GM19099 (cell line): ENCODE data around the gene CHST10.

ENCODE experiments used
- POLR2A ChIP-seq: IDR thresholded peaks from 3 replicates; pipeline ENCODE4 v1.6.1; 2011; ENCODE audit warnings: low read depth; ENCODE audit not compliant: insufficient read length; ENCODE audit errors: extremely low read depth

The CHST10 gene

DNA sequence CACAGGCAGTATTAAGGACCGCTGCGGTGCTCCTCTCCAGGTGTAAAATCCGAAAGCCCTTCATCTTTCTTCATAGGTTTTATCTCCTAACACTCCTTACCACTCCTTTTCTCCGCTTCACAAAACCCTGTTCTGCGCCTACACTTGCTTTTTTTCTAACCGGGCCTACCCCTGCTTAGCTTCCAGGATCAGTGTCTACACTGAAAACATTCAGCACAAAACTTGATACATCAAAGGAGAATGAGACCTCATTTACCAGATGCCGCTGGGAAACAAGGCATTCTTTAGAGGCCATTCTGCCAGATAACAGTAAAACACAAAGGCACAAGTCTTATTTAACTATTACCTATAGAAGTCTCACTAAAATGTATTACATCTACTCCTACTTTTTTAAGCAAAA, 13.1 kb downstream of the CHST10 start:
- no peak for TF ChIP-seq POLR2A

DNA sequence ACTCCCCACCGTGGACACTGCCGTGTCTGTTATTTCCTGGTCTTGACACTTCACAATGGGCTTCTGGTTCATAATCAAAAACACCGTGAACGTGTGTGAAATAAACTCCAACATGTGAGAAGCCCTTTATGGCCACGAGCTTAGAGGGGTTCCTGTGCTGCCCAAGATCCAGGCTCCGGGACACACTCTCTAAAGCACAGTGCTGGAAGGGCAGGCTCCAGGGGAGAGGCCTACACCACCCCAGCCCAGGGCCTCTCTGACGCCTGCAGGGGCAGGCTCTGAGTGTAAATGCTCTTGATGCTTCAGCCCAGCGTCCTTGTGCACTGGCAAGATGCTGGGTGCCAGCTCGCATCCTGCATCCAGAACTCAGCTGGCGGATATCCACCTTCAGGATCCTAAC, 13.7 kb downstream of the CHST10 start:
- TF ChIP-seq POLR2A = no peak

DNA sequence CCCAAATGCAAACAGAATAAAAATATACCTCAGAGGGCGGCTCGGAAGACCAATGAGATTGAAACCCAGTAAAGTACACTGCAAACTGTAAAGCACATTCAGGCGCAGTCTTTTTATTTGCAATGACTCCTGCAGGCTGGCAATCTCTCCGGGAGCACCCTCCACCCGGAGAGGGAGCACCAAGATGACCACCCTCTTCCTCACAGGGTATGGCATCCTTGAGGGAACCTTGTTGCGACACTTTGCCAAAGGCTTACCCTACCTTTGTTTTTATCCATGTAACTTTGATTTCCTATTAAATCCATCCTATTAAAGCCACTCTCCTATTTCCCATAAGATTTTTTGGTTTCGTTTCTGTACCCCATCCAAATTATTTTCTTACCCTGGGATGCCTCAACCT, 16.2 kb downstream of the CHST10 start:
- no peak for TF ChIP-seq POLR2A

DNA sequence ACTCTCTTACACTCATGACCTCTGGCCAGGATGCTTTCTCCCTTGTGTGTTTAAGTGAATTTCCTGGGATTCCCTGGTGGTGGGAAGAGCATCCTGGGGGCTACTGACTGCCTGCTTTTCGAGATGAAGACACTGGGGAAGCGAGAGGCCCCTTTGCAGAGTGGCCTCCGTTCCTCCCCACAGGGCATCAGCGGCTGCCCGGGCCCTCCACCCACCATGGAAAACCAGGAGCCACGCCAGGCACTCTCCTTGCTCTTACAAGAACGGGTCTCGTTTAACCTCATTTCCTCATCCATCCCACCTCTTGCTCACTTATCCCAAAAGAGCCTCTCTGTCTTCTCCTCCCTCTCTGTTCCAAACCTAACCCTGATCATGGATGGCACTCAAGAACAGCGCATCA, 17.8 kb downstream of the CHST10 start:
- no peak for TF ChIP-seq POLR2A

DNA sequence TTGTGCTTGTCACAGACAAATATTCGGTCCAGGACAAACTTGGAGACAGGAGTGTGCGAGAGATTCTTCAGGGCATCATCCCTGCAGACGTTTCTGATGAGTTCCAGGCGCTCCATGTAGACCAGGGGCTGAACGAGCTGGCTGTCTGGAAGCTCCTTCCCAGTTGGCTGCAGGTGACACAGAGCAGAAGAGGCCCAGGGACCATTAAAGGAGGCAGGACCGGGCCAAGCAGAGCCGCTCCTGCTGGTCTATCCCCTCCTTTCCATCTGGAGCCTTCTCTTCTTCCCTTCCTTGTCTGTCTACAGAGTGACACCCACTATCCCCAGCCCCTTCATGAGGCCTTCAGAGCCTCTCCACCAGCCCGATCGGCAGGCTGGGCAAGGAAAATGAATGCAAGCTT, 19.5 kb downstream of the CHST10 start:
- TF ChIP-seq POLR2A = no peak

DNA sequence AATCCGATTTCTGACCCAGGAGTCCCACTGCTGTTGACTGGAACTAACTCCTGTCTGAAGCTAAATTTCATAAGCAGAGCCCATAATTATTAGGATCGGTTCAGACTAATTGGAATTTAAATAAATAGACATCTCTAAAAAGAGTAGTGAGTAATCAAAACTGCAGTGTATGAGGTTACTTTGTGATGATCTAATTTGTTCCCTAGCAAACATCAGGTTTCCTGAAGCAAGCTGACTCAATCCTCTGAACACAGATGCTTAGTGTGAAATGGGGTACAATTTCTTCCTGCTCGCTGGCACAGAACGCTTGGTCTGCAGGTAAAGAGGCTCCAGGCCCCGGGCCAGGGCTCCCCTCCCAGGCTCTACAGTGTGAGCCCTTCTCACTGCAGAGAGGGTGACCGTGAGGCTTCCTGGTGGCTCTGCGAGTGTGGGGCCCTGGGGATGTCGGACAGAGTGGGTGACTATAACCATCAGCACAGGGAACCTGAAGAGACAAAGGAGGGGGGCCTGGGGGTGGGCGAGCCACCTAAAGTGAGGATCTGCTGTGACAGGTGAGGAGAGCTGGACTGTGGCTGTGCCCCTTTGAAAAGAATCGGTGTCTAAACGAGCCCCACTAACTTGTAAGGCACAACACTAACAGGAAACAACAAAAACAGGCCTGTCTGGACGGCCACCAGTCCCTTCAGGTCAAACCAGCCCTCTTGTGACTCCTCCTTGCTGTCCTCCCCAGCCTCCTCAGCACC, 20.2 kb downstream of the CHST10 start:
- no peak for TF ChIP-seq POLR2A

DNA sequence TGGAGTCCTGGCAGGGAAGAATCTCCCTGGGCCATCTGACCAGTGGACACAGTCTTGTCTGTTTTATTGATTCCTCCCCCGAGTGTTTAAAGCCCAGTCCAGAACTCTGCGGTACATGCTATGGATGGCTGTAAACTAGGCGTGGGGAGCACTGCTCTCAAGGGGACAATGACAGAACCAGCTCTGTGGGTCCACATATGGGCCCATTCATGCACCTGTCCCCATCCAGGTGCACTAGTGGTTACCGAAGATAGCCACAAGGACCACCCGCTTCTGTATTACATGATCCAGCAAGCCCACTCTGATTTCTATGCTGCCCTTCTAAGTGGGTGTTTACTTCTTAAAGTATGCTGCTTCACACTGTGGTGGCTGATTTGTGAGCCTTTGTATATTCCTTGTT, 21.0 kb downstream of the CHST10 start:
- no peak for TF ChIP-seq POLR2A

DNA sequence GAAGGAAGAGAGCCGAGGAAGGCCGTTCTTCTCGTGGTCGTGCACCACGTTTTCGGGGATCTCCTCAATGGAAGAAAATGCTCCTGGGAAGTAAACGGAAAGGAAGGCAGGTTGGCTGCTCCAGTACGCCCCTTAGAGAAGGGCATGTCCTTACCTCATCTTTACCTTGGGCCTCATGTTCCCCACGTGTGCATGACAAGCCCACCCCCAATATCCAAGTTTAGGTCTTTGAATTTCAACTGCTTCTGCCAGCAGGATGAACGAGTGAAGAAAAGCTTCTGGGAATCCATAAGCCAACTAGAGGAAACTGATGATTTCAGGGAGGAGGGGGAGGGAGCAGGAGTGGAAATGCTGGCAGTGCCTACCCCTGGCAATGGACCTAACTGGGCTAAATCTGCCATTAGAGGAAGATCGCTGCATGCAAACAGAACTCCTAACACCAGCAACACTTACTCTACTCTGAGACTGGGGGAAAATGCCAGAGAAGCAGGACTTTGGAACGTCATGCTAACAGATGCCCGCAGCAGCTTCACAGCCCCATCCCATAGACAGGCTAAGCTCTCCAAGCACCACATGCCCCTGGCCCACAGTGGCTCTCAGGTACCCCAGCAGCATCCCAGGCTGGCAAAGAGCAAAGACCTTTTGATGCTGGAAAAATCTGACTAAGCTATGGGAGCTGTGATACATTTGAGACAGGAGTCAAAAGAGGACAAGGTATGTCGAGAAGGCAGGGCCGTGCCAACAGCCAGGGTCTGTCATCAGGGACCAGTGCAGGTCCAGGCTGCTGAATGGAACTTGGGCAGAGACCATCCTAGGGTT, 21.7 kb downstream of the CHST10 start:
- no peak for TF ChIP-seq POLR2A

DNA sequence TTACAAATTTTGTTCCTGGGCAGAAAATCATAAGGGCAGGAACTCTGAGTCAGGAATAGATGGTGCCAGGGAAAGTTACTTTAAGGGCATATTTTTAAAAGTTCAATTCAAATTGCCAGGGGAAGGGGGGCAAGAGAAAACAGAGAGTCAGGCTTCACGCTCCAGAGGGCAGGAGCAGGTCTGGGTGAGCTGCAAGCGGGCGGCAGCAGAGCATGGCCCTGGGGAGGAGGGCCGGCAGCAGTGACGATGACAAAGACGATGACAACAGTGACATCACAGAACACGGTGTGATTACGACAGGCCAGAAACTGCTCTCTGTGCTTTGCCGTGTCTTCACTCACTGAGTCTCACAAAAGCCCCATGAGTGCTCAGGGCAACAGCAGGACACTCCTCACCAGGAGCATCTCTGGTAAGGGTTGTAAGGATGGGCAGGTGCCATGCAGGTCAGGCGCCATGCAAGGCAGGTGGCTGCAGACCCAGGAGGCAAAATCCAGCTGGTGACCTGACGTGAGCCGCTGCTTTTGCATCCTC, 23.3 kb downstream of the CHST10 start:
- TF ChIP-seq POLR2A = no peak

DNA sequence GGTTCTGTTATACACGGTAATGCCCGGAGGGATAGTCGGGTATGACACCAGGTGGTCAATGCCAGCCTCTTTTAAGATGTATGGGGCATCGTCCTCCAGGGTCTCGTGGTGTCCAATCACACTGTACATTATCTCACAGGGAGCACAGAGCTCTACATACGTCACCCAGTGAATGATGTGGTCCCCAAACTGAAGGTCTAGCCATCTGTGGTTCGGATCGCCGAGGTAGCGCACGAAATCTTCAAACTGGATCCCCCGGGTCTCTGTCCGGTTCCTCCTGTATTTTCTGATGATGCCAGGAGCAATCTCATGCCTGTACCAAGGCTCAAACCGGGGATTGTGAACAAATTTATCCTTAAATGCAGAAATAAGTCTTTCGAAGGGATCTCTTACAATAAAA, 24.1 kb downstream of the CHST10 start:
- TF ChIP-seq POLR2A = no peak

DNA sequence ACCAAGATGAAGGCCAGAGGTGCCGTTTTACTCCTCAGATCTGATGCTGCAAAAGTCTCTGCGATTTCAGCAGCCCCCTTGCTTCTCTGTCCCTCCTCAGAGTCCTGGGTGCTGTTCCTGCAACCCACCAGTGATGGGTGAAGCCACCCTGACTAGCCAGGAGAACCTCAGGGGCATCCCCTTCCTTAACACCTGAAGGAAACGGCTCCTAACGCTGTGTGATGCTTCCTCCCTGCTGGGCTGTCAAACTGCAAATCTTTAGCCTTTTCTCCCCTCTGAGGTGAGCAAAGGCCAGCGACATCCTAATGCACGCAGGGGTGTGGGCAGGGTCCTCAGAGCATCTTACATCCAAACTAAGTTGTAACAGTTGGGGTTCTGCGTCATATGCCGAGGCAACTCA, 24.8 kb downstream of the CHST10 start:
- TF ChIP-seq POLR2A = no peak

DNA sequence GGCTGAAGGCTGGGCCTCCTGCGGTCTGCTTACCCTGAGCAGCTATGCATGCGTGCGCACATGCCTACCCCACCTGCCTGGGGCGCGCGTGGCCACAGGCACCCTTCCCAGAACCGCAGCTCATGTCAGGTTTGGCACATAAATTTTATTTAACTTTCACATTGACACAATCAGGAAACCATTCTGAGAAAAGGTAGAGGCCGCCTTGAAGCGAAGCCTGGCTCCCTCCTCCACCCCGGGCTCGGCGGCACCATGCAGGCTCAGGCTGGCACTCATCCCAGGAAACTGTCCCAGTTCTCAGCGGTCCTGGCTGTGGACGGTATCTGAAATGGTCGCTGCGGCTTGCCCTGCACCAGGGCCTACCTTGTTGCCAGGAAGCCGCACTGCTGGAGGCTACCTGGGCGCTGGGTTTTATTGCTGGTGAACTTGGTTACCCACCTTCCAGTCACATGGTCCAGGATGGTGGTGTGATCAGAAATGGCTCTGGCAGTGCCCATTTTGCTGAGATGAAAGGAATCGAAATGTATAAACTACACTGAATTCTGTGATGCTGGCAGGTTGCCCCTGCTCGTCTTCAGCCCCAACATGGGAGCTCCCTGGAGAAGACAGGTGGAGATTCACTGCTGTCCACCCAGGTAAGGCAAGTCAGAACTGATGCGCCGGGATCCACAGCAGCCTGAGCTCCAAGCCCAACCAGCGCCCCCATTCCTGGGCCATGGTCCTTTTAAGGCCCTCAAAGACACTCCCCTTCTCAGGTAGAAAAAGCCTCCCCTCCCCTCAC, 25.5 kb downstream of the CHST10 start:
- TF ChIP-seq POLR2A = no peak

DNA sequence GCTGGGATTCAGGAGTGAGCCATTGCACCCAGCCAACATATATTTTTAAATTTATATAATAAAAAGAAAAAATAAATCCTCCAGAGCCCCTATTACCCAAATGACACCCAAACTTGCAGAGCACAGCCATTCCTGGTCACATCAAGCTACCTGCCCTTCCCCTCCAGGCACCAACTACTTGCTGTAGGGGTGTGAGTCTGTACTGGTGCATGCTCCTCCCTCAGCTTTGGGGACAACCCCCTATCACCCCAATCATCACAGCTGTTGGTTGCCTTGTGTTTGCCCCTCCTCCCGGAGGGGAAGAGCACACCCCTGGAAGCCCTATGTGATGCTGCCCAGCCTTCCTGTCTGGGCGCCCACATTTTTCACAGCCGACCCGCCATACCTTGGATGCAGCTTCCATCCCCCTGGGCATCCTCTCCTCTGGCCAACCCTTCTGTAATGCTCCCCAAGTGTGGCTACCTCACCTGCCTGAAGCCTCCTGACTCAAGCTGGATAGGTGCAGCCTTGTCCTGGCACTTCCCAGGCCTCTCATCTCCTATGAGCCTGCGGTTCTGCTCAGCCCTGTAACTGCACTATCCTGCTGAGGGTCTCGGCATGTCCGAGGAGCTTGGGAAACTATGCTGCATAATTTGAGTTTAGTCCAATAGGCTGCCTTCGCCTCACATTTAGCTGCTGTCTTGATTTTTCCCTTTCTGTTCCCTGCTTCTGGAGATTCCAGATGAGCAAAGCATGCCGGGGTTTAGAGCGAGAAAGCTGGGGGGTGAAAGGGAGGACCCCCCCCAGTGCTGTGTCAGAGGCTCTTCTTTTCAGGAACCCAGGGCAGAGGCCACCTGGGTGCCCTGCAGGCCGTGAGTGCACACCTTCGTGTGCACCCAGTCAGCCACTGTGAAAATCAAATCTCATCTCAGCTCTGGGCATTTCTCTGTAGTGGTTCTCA, 27.2 kb downstream of the CHST10 start:
- TF ChIP-seq POLR2A = no peak

DNA sequence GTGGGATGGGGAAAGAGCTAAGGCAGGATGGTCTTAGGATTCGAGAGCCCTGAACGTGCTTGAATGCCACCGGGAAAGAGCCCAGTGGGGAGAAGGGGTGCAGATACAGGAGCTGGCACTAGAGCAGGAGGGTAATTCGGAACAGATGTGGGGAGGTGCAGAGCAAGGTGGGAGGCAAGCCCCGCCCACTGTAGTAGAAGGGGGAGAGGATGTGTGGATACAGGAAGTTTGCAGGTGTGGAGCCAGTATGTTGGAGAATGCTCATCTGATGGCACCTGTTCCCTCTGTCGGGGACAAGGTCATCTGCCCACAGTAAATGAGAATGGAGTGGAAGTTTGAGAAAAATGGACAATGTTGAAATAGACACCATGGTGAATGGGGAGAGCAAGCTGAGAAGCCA, 28.8 kb downstream of the CHST10 start:
- no peak for TF ChIP-seq POLR2A
